Mammary epithelial cell (primary cell): ENCODE results near the gene KIRREL3.

Experiments used
- CTCF ChIP-seq, 2 donors: IDR thresholded peaks in 1 of 2; conservative IDR thresholded peaks in 1 of 2; 2 replicates each; pipeline ENCODE4 v1.5.1; 2011 to 2012; ENCODE audit warnings: inconsistent platforms in 2 of 2, low read length in 2 of 2, mild to moderate bottlenecking in 2 of 2, control low read depth in 1 of 2, low read depth in 1 of 2; ENCODE audit not compliant: insufficient read depth in 1 of 2; ENCODE audit errors: extremely low read depth in 1 of 2
- EZH2 ChIP-seq: IDR thresholded peaks from 2 replicates; pipeline ENCODE4 v1.6.1; 2012; ENCODE audit warnings: low read length, inconsistent platforms, borderline replicate concordance

GRCh38 chr11:126840201-126840886 lies 160.2 kb downstream of the KIRREL3 start:
- no peak for TF ChIP-seq EZH2
- TF ChIP-seq CTCF (conservative IDR thresholded peaks at IDR 0.05 in 1 of 2, IDR thresholded peaks at IDR 0.05 in 1 of 2; ENCODE audit: extremely low read depth in 1 of 2, insufficient read depth in 1 of 2, low read depth in 1 of 2, low read length in 2 of 2), result no peak
